Measurements from ENCODE around the gene SEC63. TPM values are rescaled to one million over a fixed set of nuclear protein-coding genes. Genes with fewer than 3 reads are reported as not detected.
"Not testable (repeated sequence)": the region's sequence is repeated elsewhere in the genome, so short reads cannot be mapped to it uniquely, and the experiment has no call there.

The SEC63 gene
- total and polyA plus RNA-seq, 9 donors: 33.8 to 198 (median 122) TPM

- intact Hi-C loops (cut with DNase I): no loop called here
These were observed 44.6 kb upstream of the SEC63 start for GRCh38 chr6:108002365-108003221.

DNA sequence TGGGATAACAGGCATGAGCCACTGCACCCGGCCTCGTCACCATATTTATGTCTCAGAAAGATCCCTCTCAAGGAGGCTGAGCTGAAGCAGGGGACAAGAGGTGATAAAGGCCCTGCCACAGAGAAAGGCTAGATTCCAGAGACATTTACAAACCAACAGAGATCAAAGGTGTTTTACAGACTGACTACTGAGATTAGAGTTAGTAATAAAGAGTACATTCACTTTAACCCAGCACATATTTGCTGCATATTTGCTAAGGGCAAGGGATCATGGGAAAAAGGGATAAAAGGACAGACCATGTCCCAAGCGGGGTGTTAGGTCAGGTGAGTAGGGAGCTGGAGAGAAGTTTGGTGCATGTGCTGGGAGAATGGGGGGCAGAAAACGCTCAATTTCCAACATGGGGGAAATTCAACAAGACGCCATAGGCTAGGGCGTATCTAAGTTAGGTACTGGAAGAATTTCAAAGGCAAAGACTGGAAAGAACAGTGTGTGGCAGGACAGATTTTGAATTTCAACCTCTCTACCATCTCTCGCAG lies 43.8 kb upstream of the SEC63 start:
- H3K27ac ChIP-seq: no peak overlapping the region
- H3K9me3 ChIP-seq: no peaks in the 10 kb centered on the region
- H3K4me3 ChIP-seq: no peak overlapping the region
- intact Hi-C loops (cut with DNase I): no loop called here
- H3K27me3 ChIP-seq: no peaks in the 10 kb centered on the region
- H3K36me3 ChIP-seq: no peaks in the 10 kb centered on the region
- no peaks in the 10 kb centered on the region for H3K4me1 ChIP-seq (ENCODE audit: insufficient read depth)
- DNase-seq: no peak
- WGBS, 3 donors: 89 to 94% (median 93%) methylated on average over 7 of the region's 7 CpGs
- TF ChIP-seq CTCF (IDR thresholded peaks at IDR 0.05): no peak
- no peak for TF ChIP-seq EP300 (IDR thresholded peaks at IDR 0.05)
- no peak for TF ChIP-seq POLR2A (IDR thresholded peaks at IDR 0.05)

More at GRCh38 chr6:108002365-108003221, 44.6 kb upstream of the SEC63 start:
- H3K27ac ChIP-seq: no peak overlapping the region
- no peak overlapping the region for H3K4me3 ChIP-seq
- H3K4me1 ChIP-seq (ENCODE audit: insufficient read depth): no peaks in the 10 kb centered on the region
- no peaks in the 10 kb centered on the region for H3K27me3 ChIP-seq
- H3K36me3 ChIP-seq: no peaks in the 10 kb centered on the region
- no peak for DNase-seq
- H3K9me3 ChIP-seq: no peaks in the 10 kb centered on the region
- 60 to 66% (median 65%) methylated on average over 9 of the region's 9 CpGs for WGBS, 3 donors
- TF ChIP-seq EP300 (IDR thresholded peaks at IDR 0.05): no peak
- TF ChIP-seq POLR2A (IDR thresholded peaks at IDR 0.05): no peak
- TF ChIP-seq CTCF (IDR thresholded peaks at IDR 0.05): no peak

GRCh38 chr6:108000259-108000658 lies 42.3 kb upstream of the SEC63 start:
- H3K27ac ChIP-seq; DNase-seq; H3K4me1 ChIP-seq (ENCODE audit: insufficient read depth); H3K4me3 ChIP-seq; H3K27me3 ChIP-seq; H3K36me3 ChIP-seq; H3K9me3 ChIP-seq; intact Hi-C loops (cut with DNase I): not testable (repeated sequence)
- 94 to 96% (median 95%) methylated on average over 5 of the region's 5 CpGs for WGBS, 3 donors

GRCh38 chr6:107999341-107999740 lies 41.3 kb upstream of the SEC63 start:
- TF ChIP-seq CTCF (IDR thresholded peaks at IDR 0.05) (no peak), POLR2A (IDR thresholded peaks at IDR 0.05) (no peak), EP300 (IDR thresholded peaks at IDR 0.05) (no peak)

More at GRCh38 chr6:107999341-107999740, 41.3 kb upstream of the SEC63 start:
- H3K4me3 ChIP-seq: no peak overlapping the region
- no peaks in the 10 kb centered on the region for H3K9me3 ChIP-seq
- no peak overlapping the region for H3K27ac ChIP-seq
- no peaks in the 10 kb centered on the region for H3K36me3 ChIP-seq
- no peaks in the 10 kb centered on the region for H3K27me3 ChIP-seq
- DNase-seq: no peak
- intact Hi-C loops (cut with DNase I): loop anchor here in 1 of 4 donors (10.0 kb wide), 1 partner anchor 525 kb away; no protein-coding TSS in a partner anchor
- no peaks in the 10 kb centered on the region for H3K4me1 ChIP-seq (ENCODE audit: insufficient read depth)

Measured in ovary (tissue), 9 donors.